Heart left ventricle (tissue), 16 donors: ENCODE results near the gene ZNF789. TPM values are rescaled to one million over a fixed set of nuclear protein-coding genes. Genes with fewer than 3 reads are reported as not detected.
A peak's percentile ranks its signal among the peaks of the same experiment; 100 is the strongest.

Source experiments
- ATAC-seq, 4 donors: fragments of 200-7000 bp; cut with Tn5 transposase; one replicate each; pipeline ENCODE4 v1.9.1; 2020 to 2022; ENCODE audit warnings: moderate library complexity in 4 of 4, mild to moderate bottlenecking in 3 of 4, moderate number of reproducible peaks in 1 of 4
- DNase-seq, 5 donors: peaks; one replicate each; pipeline ENCODE4 v3.0.0-alpha.2; 2020
- H3K27ac ChIP-seq, 12 donors: fragments of 200-600 bp; sonication (generic) in 4 of 12; one replicate each; pipeline versions ENCODE4 v1.5.0 to v1.8.0; 2016 to 2022; ENCODE audit warnings: mild to moderate bottlenecking in 2 of 12
- H3K27me3 ChIP-seq, 9 donors: fragments of 200-600 bp; sonication (generic) in 2 of 9; one replicate each; pipeline versions ENCODE4 v1.5.1 to v1.8.0; 2016 to 2022; ENCODE audit warnings: mild to moderate bottlenecking in 3 of 9
- H3K36me3 ChIP-seq, 9 donors: fragments of 200-600 bp; sonication (generic) in 2 of 9; one replicate each; pipeline versions ENCODE4 v1.5.0 to v1.8.0; 2018 to 2022; ENCODE audit warnings: mild to moderate bottlenecking in 2 of 9
- H3K4me1 ChIP-seq, 12 donors: fragments of 200-600 bp; sonication (generic) in 4 of 12; one replicate each; pipeline versions ENCODE4 v1.5.0 to v1.8.0; 2016 to 2022; ENCODE audit warnings: mild to moderate bottlenecking in 3 of 12
- H3K4me3 ChIP-seq, 12 donors: fragments of 200-600 bp; sonication (generic) in 4 of 12; one replicate each; pipeline versions ENCODE4 v1.5.0 to v1.8.0; 2017 to 2022; ENCODE audit warnings: mild to moderate bottlenecking in 9 of 12, moderate library complexity in 4 of 12
- H3K9me3 ChIP-seq, 12 donors: fragments of 200-600 bp; sonication (generic) in 4 of 12; one replicate each; pipeline versions ENCODE4 v1.5.0 to v1.8.0; 2016 to 2022; ENCODE audit warnings: mild to moderate bottlenecking in 1 of 12
- CTCF ChIP-seq, 12 donors: fragments of 200-600 bp; sonication (generic) in 4 of 12; IDR thresholded peaks; one replicate each; pipeline versions ENCODE4 v1.5.0 to v1.8.0; 2018 to 2022; ENCODE audit warnings: antibody characterized with exemption in 12 of 12, mild to moderate bottlenecking in 5 of 12
- POLR2A ChIP-seq, 2 donors: fragments of 450-650 bp; IDR thresholded peaks; one replicate each; pipeline ENCODE4 v1.6.1; 2017; ENCODE audit warnings: antibody characterized with exemption in 2 of 2, mild to moderate bottlenecking in 2 of 2, moderate library complexity in 2 of 2
- WGBS, 4 donors: extraction: QIAGEN DNeasy Blood & Tissue Kit in 2 of 4; methylation state at CpG; one replicate each; pipeline versions ENCODE4 v1.1.5 to v1.1.7; 2013 to 2018; 5-methylcytosine and 5-hydroxymethylcytosine counted together
- intact Hi-C, 10 donors: fragments of 100-400 bp; cut with DNase I; formaldehyde crosslinking; loops; one replicate each; pipeline versions ENCODE4 v1.11.1 to v1.14.2; 2022
- long read RNA-seq, 3 donors: library from polyadenylated mRNA; unstranded; transcript quantifications; one replicate each; pipeline ENCODE4 v2.0.0, GENCODE V29; 2020 to 2021
- polyA plus RNA-seq, 2 donors: library from polyadenylated mRNA; stranded (reverse); fragments of 200-250 nt; gene quantifications; one replicate each; pipeline ENCODE4 v1.2.3, GENCODE V29; 2013
- total RNA-seq, 9 donors: library from RNA; depleted of rRNA in 2 of 9; stranded (reverse); fragments of >200 nt in 2 of 9; fragmentation: NEBNext Ultra II Directional in 3 of 9; extraction: Animal tissue kit (Norgen Biotek cat#: 25700) in 3 of 9; gene quantifications; one replicate each; pipeline versions ENCODE4 v1.1.0 to v1.2.4, GENCODE V29; 2016 to 2023
- donor health status: ischemic (EF 13 %, LVEDD 7.1; RV severe dilation, severe dysfunction).
- donor health status: healthy with polysubstance abuse.
- donor health status: DM: no; HTN: yes; CAD: no.
- donor health status: DM: no; HTN: no; CAD: no.
- donor health status: ischemic (EF 25% LVEDD 6.9; RV normal size, moderate dysfunction).
- donor health status: ischemic (EF 25% LVEDD 5.7; RV mildly dilated, moderate dysfunction).
- donor health status: healthy.
- donor health status: DM: yes; HTN: yes; CAD: no.
- donor health status: ischemic (EF 35%, LVEDD 5.7; RV mildly dilated, moderate dysfunction).
- donor health status: nonischemic (EF 11% LVEDD 7.7; RV severe dilation, severe dysfunction).
- donor health status: DM: yes; HTN: yes; CAD: no.
- donor health status: PGD.
- donor health status: ischemic (EF 29% LVEDD 5.4; RV normal size, mild dysfunction).
- donor health status: nonischemic (EF 23%, LVEDD 6.1; RV moderate dilation, normal function).

Gene ZNF789
- total RNA-seq (1 to 10 TPM; 2.1 to 5.2 (median 3.2) TPM), polyA plus RNA-seq (1 to 10 TPM; 3.3 to 4.4 TPM)
- long read RNA-seq, donor 1, partial matches to known transcripts = 0 of 4 reads
- long read RNA-seq, donor 1, other reads (novel, unspliced or antisense) = 4 of 4 reads
- long read RNA-seq, donor 2, partial matches to known transcripts = 0 of 5 reads
- long read RNA-seq, donor 2, other reads (novel, unspliced or antisense) = 5 of 5 reads
- long read RNA-seq, donor 3, partial matches to known transcripts = 0 of 4 reads
- long read RNA-seq, donor 3, other reads (novel, unspliced or antisense) = 3 of 4 reads

GRCh38 chr7:99472561-99473314, at the start of gene ZNF789:
Gene ZNF789, plus strand, starts transcription at chr7:99472890. Its CDS starts 3,567 bp downstream, at chr7:99476457.
- Histone ChIP-seq H3K4me3 (peak within 1 kb of the TSS; percentile 63 to 96 (median 82)), H3K27ac (peak within 1 kb of the TSS; percentile 69 to 95 (median 86)), H3K4me1 (peaks cover 0 to 25% (median 10%) of the 10 kb centered on the region in 12 donors), H3K9me3 (no peaks in the 10 kb centered on the region), H3K36me3 (peaks cover 0 to 6% (median 0%) of the 10 kb centered on the region in 9 donors), H3K27me3 (no peaks in the 10 kb centered on the region)
- DNase-seq = peak; percentile 98 to 99 (median 99)
- peak; percentile 98 to 99 (median 98) for ATAC-seq
- TF ChIP-seq CTCF (IDR thresholded peaks at IDR 0.05) = peak in 1 of 12 donors; percentile 12
- peak in 1 of 2 donors; percentile 59 for TF ChIP-seq POLR2A (IDR thresholded peaks at IDR 0.05)
- intact Hi-C loops = loop anchor here in 2 of 10 donors (1.0 to 2.0 kb wide), 2 partner anchors 28 kb away; partner anchors contain the start of gene ZNF394 (in 2 of the 2)
- 0 to 1% (median 1%) methylated on average over 43 to 56 of the region's 56 CpGs for WGBS, 4 donors

- DNase-seq = peak in 1 of 5 donors; percentile 50
- no peak for TF ChIP-seq POLR2A (IDR thresholded peaks at IDR 0.05)
- no peak for TF ChIP-seq CTCF (IDR thresholded peaks at IDR 0.05)
- no peaks in the 10 kb centered on the region for H3K9me3 ChIP-seq
- ATAC-seq = peak in 1 of 4 donors; percentile 14
- H3K27ac ChIP-seq = no peak overlapping the region
- no peaks in the 10 kb centered on the region for H3K4me1 ChIP-seq
- 92 to 96% (median 93%) methylated on average over 16 to 24 of the region's 24 CpGs for WGBS, 4 donors
- H3K4me3 ChIP-seq = no peak overlapping the region
- no peaks in the 10 kb centered on the region for H3K27me3 ChIP-seq
- intact Hi-C loops = no loop called here
- peaks cover 0 to 76% (median 68%) of the 10 kb centered on the region in 9 donors for H3K36me3 ChIP-seq
These were observed 47.6 kb upstream of the ZNF789 start for GRCh38 chr7:99424932-99425730.

GRCh38 chr7:99428972-99429566, 43.6 kb upstream of the ZNF789 start:
- 80 to 86% (median 84%) methylated on average over 6 to 10 of the region's 10 CpGs for WGBS, 4 donors
- Histone ChIP-seq H3K36me3 (peaks cover 0 to 77% (median 69%) of the 10 kb centered on the region in 9 donors), H3K4me3 (no peak overlapping the region), H3K27me3 (no peaks in the 10 kb centered on the region), H3K4me1 (no peaks in the 10 kb centered on the region), H3K9me3 (no peaks in the 10 kb centered on the region), H3K27ac (no peak overlapping the region)
- DNase-seq = peak in 1 of 5 donors; percentile 12
- intact Hi-C loops = no loop called here
- peak in 1 of 4 donors; percentile 33 for ATAC-seq
- TF ChIP-seq POLR2A (IDR thresholded peaks at IDR 0.05) (no peak), CTCF (IDR thresholded peaks at IDR 0.05) (no peak)
